ENCODE data around the gene B3GNT2. TPM values are rescaled to one million over a fixed set of nuclear protein-coding genes. Genes with fewer than 3 reads are reported as not detected.
A peak's percentile ranks its signal among the peaks of the same experiment; 100 is the strongest.
"Not testable (repeated sequence)": the region's sequence is repeated elsewhere in the genome, so short reads cannot be mapped to it uniquely, and the experiment has no call there.

B3GNT2 gene
- total RNA-seq (2021; ENCODE audit: unreplicated experiment): 14.1 TPM
- 6.7 TPM for polyA plus RNA-seq (2012; ENCODE audit: insufficient read length)
- Bru-seq, nascent RNA: percentile 73 among the genes with signal in this experiment
- BruChase-seq, experiment 1, labeled RNA remaining after a 2-hour chase: percentile 84 among the genes with signal in this experiment
- percentile 67 among the genes with signal in this experiment for BruChase-seq, experiment 2, labeled RNA remaining after a 6-hour chase
- long read RNA-seq, transcript B3GNT2-201 (2 exons, 2,763 nt): major isoform, 81 of 88 reads
- long read RNA-seq, partial matches to known transcripts: 4 of 88 reads
- long read RNA-seq, other reads (novel, unspliced or antisense): 3 of 88 reads

DNA sequence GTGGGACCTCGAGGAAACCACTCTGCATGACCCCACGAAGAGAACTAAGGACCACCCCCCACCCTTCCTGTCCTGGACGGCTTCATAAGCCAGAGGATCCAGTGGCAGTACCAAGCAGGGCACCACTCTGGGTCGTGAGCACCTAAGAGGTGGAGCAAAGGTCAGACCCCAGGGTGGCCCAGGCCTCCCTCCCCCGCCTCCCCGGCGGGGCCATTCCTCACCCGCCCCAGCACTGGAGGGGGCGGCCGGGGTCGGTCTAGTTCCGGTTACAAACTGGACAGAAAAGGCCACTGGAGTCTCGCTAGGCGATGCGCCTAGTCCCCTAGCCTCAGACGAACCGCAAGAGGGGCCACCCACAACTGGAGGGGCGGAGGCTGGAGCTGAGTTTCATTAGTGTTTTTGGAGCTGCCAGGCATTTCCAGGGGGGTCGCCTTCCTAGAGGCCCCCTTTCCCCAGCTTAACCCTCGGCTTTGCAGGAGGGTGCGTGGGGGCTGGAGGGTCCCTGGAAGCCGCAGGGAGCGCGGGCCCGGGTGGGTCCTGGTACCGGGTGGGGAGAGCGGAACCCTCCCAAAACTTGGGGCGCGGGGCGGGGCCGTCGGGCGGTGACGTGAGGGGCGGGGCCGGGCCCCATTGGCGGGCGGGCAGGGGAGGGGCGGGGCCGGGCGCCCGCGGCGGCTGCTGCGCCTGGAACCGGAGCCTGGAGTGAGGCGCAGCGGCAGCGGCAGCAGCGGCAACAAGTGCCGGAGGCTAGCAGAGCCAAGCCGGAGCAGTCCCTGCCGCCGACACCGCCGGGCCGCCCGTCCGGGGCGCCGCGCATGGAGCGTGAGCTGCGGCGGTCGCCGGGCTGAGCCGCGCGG is at the start of gene B3GNT2:
Gene B3GNT2 (plus strand): TSS at position 695 of the 857 bp plus-strand sequence. CDS start 26,106 bp downstream, outside the sequence.
- no peak for DNase-seq (ENCODE audit: low read depth, low spot score)
- H3K4me3 ChIP-seq (ENCODE audit: low read depth in 2 of 2, low read length in 2 of 2): peak within 1 kb of the TSS; percentile 88 to 91
- ATAC-seq: peak; percentile 90
- peaks cover 17% of the 10 kb centered on the region; the same call in 1 of the 2 replicates for H3K4me1 ChIP-seq (ENCODE audit: control insufficient read depth, insufficient read depth, low read length)
- H3K27ac ChIP-seq (ENCODE audit: low read length): peak within 1 kb of the TSS; percentile 79
- no TSS peak for BruUV-seq (replicated peaks)
- no peaks in the 10 kb centered on the region; the same call in 1 of the 2 replicates for H3K36me3 ChIP-seq (ENCODE audit: control insufficient read depth, insufficient read depth, low read length)
- no peaks in the 10 kb centered on the region for H3K27me3 ChIP-seq (ENCODE audit: control insufficient read depth, insufficient read depth, low read length)
- in situ Hi-C loops (cut with HindIII; ENCODE audit: low pct_unique_long_range_greater_than_20kb, low sequenced_read_pairs): no loop called here
- POLR2A ChIA-PET: no interaction called here
- TF ChIP-seq, protein P1, sequence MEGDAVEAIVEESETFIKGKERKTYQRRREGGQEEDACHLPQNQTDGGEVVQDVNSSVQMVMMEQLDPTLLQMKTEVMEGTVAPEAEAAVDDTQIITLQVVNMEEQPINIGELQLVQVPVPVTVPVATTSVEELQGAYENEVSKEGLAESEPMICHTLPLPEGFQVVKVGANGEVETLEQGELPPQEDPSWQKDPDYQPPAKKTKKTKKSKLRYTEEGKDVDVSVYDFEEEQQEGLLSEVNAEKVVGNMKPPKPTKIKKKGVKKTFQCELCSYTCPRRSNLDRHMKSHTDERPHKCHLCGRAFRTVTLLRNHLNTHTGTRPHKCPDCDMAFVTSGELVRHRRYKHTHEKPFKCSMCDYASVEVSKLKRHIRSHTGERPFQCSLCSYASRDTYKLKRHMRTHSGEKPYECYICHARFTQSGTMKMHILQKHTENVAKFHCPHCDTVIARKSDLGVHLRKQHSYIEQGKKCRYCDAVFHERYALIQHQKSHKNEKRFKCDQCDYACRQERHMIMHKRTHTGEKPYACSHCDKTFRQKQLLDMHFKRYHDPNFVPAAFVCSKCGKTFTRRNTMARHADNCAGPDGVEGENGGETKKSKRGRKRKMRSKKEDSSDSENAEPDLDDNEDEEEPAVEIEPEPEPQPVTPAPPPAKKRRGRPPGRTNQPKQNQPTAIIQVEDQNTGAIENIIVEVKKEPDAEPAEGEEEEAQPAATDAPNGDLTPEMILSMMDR (IDR thresholded peaks at IDR 0.05): no peak
- TF ChIP-seq SIN3A (IDR thresholded peaks at IDR 0.05; ENCODE audit: borderline replicate concordance, insufficient read depth, low read depth, low read length): 0 out of 2 replicates have a peak, but pooled peaks have one; percentile 75
- TF ChIP-seq, protein P2, sequence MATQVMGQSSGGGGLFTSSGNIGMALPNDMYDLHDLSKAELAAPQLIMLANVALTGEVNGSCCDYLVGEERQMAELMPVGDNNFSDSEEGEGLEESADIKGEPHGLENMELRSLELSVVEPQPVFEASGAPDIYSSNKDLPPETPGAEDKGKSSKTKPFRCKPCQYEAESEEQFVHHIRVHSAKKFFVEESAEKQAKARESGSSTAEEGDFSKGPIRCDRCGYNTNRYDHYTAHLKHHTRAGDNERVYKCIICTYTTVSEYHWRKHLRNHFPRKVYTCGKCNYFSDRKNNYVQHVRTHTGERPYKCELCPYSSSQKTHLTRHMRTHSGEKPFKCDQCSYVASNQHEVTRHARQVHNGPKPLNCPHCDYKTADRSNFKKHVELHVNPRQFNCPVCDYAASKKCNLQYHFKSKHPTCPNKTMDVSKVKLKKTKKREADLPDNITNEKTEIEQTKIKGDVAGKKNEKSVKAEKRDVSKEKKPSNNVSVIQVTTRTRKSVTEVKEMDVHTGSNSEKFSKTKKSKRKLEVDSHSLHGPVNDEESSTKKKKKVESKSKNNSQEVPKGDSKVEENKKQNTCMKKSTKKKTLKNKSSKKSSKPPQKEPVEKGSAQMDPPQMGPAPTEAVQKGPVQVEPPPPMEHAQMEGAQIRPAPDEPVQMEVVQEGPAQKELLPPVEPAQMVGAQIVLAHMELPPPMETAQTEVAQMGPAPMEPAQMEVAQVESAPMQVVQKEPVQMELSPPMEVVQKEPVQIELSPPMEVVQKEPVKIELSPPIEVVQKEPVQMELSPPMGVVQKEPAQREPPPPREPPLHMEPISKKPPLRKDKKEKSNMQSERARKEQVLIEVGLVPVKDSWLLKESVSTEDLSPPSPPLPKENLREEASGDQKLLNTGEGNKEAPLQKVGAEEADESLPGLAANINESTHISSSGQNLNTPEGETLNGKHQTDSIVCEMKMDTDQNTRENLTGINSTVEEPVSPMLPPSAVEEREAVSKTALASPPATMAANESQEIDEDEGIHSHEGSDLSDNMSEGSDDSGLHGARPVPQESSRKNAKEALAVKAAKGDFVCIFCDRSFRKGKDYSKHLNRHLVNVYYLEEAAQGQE (IDR thresholded peaks at IDR 0.05; ENCODE audit: insufficient read depth in 1 of 2, low read depth in 2 of 2, low read length in 1 of 2): no peak
- TF ChIP-seq TCF7L2 (IDR thresholded peaks at IDR 0.05; ENCODE audit: low read depth, low read length): no peak
- peak; percentile 52; the same call in 1 of the 2 replicates for TF ChIP-seq POLR2AphosphoS5 (IDR thresholded peaks at IDR 0.05; ENCODE audit: low read depth, low read length)
- intact Hi-C loops (cut with micrococcal nuclease; ENCODE audit: unreplicated experiment): loop anchor here (5.0 kb wide), 1 partner anchor 217 kb away; no protein-coding TSS in a partner anchor
- CTCF ChIA-PET: no interaction called here
- no peaks in the 10 kb centered on the region for H3K9me3 ChIP-seq (ENCODE audit: control insufficient read depth, insufficient read depth, low read depth, low read length)

- CTCF ChIA-PET; H3K36me3 ChIP-seq (ENCODE audit: control insufficient read depth, insufficient read depth, low read length); H3K27me3 ChIP-seq (ENCODE audit: control insufficient read depth, insufficient read depth, low read length); H3K27ac ChIP-seq (ENCODE audit: low read length); ATAC-seq; H3K4me1 ChIP-seq (ENCODE audit: control insufficient read depth, insufficient read depth, low read length); H3K4me3 ChIP-seq (ENCODE audit: low read depth in 2 of 2, low read length in 2 of 2); BruUV-seq (replicated peaks); intact Hi-C loops (cut with micrococcal nuclease; ENCODE audit: unreplicated experiment); H3K9me3 ChIP-seq (ENCODE audit: control insufficient read depth, insufficient read depth, low read depth, low read length); in situ Hi-C loops (cut with HindIII; ENCODE audit: low pct_unique_long_range_greater_than_20kb, low sequenced_read_pairs); DNase-seq (ENCODE audit: low read depth, low spot score); POLR2A ChIA-PET: not testable (repeated sequence)
These were observed 49.1 kb upstream of the B3GNT2 start for GRCh38 chr2:62146790-62147189.
